Fibroblast of lung (primary cell): ENCODE measurements around the gene MCTP1. TPM values are rescaled to one million over a fixed set of nuclear protein-coding genes. Genes with fewer than 3 reads are reported as not detected.

Source experiments
- DNase-seq, 2 donors: peaks; one replicate each; pipeline versions ENCODE4 v3.0.0 to v3.0.0-alpha.2; 2010; ENCODE audit warnings: low read depth in 2 of 2
- H2AFZ ChIP-seq: 2 replicates; pipeline ENCODE4 v1.5.1; 2012; ENCODE audit warnings: low read length, control low read depth, inconsistent platforms
- H3K27ac ChIP-seq: 2 replicates; pipeline ENCODE4 v1.5.1; 2011; ENCODE audit warnings: low read length, control low read depth; ENCODE audit not compliant: insufficient read depth
- H3K27me3 ChIP-seq: 2 replicates; pipeline ENCODE4 v1.5.1; 2011; ENCODE audit warnings: mild to moderate bottlenecking, low read length; ENCODE audit not compliant: control insufficient read depth, insufficient read depth
- H3K36me3 ChIP-seq: 2 replicates; pipeline ENCODE4 v1.5.1; 2011; ENCODE audit warnings: low read length; ENCODE audit not compliant: control insufficient read depth, insufficient read depth
- H3K4me1 ChIP-seq: 2 replicates; pipeline ENCODE4 v1.5.1; 2011; ENCODE audit warnings: low read length; ENCODE audit not compliant: control insufficient read depth, insufficient read depth; ENCODE audit errors: extremely low read depth
- H3K4me2 ChIP-seq: 2 replicates; pipeline ENCODE4 v1.5.1; 2011; ENCODE audit warnings: low read length, control low read depth; ENCODE audit not compliant: insufficient read depth; ENCODE audit errors: extremely low read depth
- H3K4me3 ChIP-seq, 4 experiments: fragments of 200-600 bp in 1 of 4; sonication (generic) in 1 of 4; replicated peaks in 1 of 4; 2 replicates each; pipeline ENCODE4 v1.5.1; 2011 to 2016; ENCODE audit warnings: low read length in 4 of 4, low read depth in 3 of 4, mild to moderate bottlenecking in 3 of 4, control low read depth in 2 of 4, inconsistent platforms in 1 of 4, mixed read lengths in 1 of 4; ENCODE audit not compliant: insufficient read depth in 1 of 4; ENCODE audit errors: control extremely low read depth in 1 of 4
- H3K79me2 ChIP-seq: 2 replicates; pipeline ENCODE4 v1.5.1; 2012; ENCODE audit warnings: mild to moderate bottlenecking, low read length, inconsistent platforms; ENCODE audit not compliant: control insufficient read depth, insufficient read depth
- H3K9ac ChIP-seq: 2 replicates; pipeline ENCODE4 v1.5.1; 2011; ENCODE audit warnings: mild to moderate bottlenecking, low read length, control low read depth; ENCODE audit not compliant: insufficient read depth
- H3K9me3 ChIP-seq: 2 replicates; pipeline ENCODE4 v1.5.1; 2012; ENCODE audit warnings: low read depth, low read length; ENCODE audit not compliant: control insufficient read depth, insufficient read depth
- H4K20me1 ChIP-seq: 2 replicates; pipeline ENCODE4 v1.5.1; 2011; ENCODE audit warnings: low read length; ENCODE audit not compliant: control insufficient read depth, insufficient read depth; ENCODE audit errors: extremely low read depth
- EZH2 ChIP-seq: IDR thresholded peaks from 2 replicates; pipeline ENCODE4 v1.5.1; 2012; ENCODE audit warnings: low read length, control low read depth, mild to moderate bottlenecking; ENCODE audit errors: missing control alignments
- polyA plus RNA-seq, 2 donors: library from polyadenylated mRNA; depleted of rRNA in 1 of 2; stranded (reverse) in 1 of 2; unstranded in 1 of 2; fragments of >200 nt; gene quantifications; 2 replicates each; pipeline ENCODE4 v1.2.1, GENCODE V29; 2011 to 2012; ENCODE audit warnings: missing spikeins in 1 of 2
- total RNA-seq: library from RNA; depleted of rRNA; stranded (reverse); fragments of >200 nt; gene quantifications from 2 replicates; pipeline ENCODE4 v1.2.1, GENCODE V29; 2014
- TF ChIP-seq, protein P1 (sequence below), 2 donors: IDR thresholded peaks in 1 of 2; conservative IDR thresholded peaks in 1 of 2; 1 replicate in 1 of 2; 2 replicates in 1 of 2; pipeline ENCODE4 v1.5.1; 2011 to 2012; ENCODE audit warnings: low read length in 2 of 2, control low read depth in 1 of 2, inconsistent platforms in 1 of 2, low read depth in 1 of 2, mild to moderate bottlenecking in 1 of 2

The MCTP1 gene
- total and polyA plus RNA-seq, 2 donors (not counting 1 experiment from before 2014, with no cell fraction given), result 0.78 to 7.9 TPM

GRCh38 chr5:95078868-95079267 lies 206.0 kb downstream of the MCTP1 start:
- Histone ChIP-seq H3K27ac (no peak overlapping the region), H3K79me2 (no peaks in the 10 kb centered on the region), H3K4me3 (no peak overlapping the region), H3K4me1 (no peaks in the 10 kb centered on the region), H4K20me1 (no peaks in the 10 kb centered on the region), H3K9me3 (no peaks in the 10 kb centered on the region), H3K9ac (no peak overlapping the region), H3K27me3 (no peaks in the 10 kb centered on the region), H2AFZ (no peak overlapping the region), H3K36me3 (no peaks in the 10 kb centered on the region), H3K4me2 (no peak overlapping the region)
- DNase-seq, result no peak
- TF ChIP-seq, protein P1, sequence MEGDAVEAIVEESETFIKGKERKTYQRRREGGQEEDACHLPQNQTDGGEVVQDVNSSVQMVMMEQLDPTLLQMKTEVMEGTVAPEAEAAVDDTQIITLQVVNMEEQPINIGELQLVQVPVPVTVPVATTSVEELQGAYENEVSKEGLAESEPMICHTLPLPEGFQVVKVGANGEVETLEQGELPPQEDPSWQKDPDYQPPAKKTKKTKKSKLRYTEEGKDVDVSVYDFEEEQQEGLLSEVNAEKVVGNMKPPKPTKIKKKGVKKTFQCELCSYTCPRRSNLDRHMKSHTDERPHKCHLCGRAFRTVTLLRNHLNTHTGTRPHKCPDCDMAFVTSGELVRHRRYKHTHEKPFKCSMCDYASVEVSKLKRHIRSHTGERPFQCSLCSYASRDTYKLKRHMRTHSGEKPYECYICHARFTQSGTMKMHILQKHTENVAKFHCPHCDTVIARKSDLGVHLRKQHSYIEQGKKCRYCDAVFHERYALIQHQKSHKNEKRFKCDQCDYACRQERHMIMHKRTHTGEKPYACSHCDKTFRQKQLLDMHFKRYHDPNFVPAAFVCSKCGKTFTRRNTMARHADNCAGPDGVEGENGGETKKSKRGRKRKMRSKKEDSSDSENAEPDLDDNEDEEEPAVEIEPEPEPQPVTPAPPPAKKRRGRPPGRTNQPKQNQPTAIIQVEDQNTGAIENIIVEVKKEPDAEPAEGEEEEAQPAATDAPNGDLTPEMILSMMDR (conservative IDR thresholded peaks at IDR 0.05 in 1 of 2, IDR thresholded peaks at IDR 0.05 in 1 of 2; ENCODE audit: low read depth in 1 of 2, low read length in 2 of 2), result no peak
- no peak for TF ChIP-seq EZH2

GRCh38 chr5:95076395-95077185 lies 208.3 kb downstream of the MCTP1 start:
- no peaks in the 10 kb centered on the region for H3K27me3 ChIP-seq
- no peak overlapping the region for H2AFZ ChIP-seq
- no peaks in the 10 kb centered on the region for H3K4me1 ChIP-seq
- no peaks in the 10 kb centered on the region for H3K79me2 ChIP-seq
- H3K9me3 ChIP-seq, result no peaks in the 10 kb centered on the region
- H3K27ac ChIP-seq, result no peak overlapping the region
- no peaks in the 10 kb centered on the region for H4K20me1 ChIP-seq
- H3K4me2 ChIP-seq, result no peak overlapping the region
- no peak overlapping the region for H3K9ac ChIP-seq
- H3K36me3 ChIP-seq, result no peaks in the 10 kb centered on the region
- no peak overlapping the region for H3K4me3 ChIP-seq
- DNase-seq, result no peak
- TF ChIP-seq, protein P1 (conservative IDR thresholded peaks at IDR 0.05 in 1 of 2, IDR thresholded peaks at IDR 0.05 in 1 of 2; ENCODE audit: low read depth in 1 of 2, low read length in 2 of 2), result no peak
- no peak for TF ChIP-seq EZH2

GRCh38 chr5:95075111-95075510 lies 209.8 kb downstream of the MCTP1 start:
- TF ChIP-seq, protein P1 (conservative IDR thresholded peaks at IDR 0.05 in 1 of 2, IDR thresholded peaks at IDR 0.05 in 1 of 2; ENCODE audit: low read depth in 1 of 2, low read length in 2 of 2), result no peak
- TF ChIP-seq EZH2, result no peak
- Histone ChIP-seq H3K9me3 (no peaks in the 10 kb centered on the region), H3K79me2 (no peaks in the 10 kb centered on the region), H3K27me3 (no peaks in the 10 kb centered on the region), H4K20me1 (no peaks in the 10 kb centered on the region), H3K4me3 (no peak overlapping the region), H3K4me1 (no peaks in the 10 kb centered on the region), H3K36me3 (no peaks in the 10 kb centered on the region), H3K27ac (no peak overlapping the region), H3K9ac (no peak overlapping the region), H2AFZ (no peak overlapping the region), H3K4me2 (no peak overlapping the region)
- no peak for DNase-seq
